Neural cell (in vitro differentiated cells): Measurements from ENCODE around the gene TAF6. TPM values are rescaled to one million over a fixed set of nuclear protein-coding genes. Genes with fewer than 3 reads are reported as not detected.

Source experiments
- H2AFZ ChIP-seq: fragments of 200-600, 300-800 bp; sonication (generic), shearing (Covaris generic); 2 replicates; pipeline ENCODE4 v1.6.0; 2014; ENCODE audit warnings: low read depth, mild to moderate bottlenecking, antibody characterized with exemption, low read length, moderate library complexity
- H3F3A ChIP-seq: fragments of 200-600 bp; shearing (Covaris generic); 2 replicates; pipeline ENCODE4 v1.6.1; 2016; ENCODE audit warnings: mild to moderate bottlenecking, moderate library complexity, mixed read lengths, antibody characterized with exemption, low read length; ENCODE audit not compliant: insufficient read depth, poor library complexity, severe bottlenecking
- H3K27ac ChIP-seq: fragments of 200-600, 300-800 bp; sonication (generic), shearing (Covaris generic); 2 replicates; pipeline ENCODE4 v1.5.1; 2014; ENCODE audit warnings: mild to moderate bottlenecking, low read length, moderate library complexity
- H3K27me3 ChIP-seq: fragments of 300-800, 200-600 bp; sonication (generic), shearing (Covaris generic); 2 replicates; pipeline ENCODE4 v1.6.0; 2014; ENCODE audit warnings: mild to moderate bottlenecking, low read depth, low read length, moderate library complexity; ENCODE audit not compliant: insufficient read depth
- H3K36me3 ChIP-seq: fragments of 300-800, 200-600 bp; sonication (generic), shearing (Covaris generic); 2 replicates; pipeline ENCODE4 v1.5.1; 2014; ENCODE audit warnings: mild to moderate bottlenecking, antibody characterized with exemption, low read length, moderate library complexity; ENCODE audit not compliant: insufficient read depth
- H3K4me2 ChIP-seq: fragments of 300-800, 200-600 bp; sonication (generic), shearing (Covaris generic); 2 replicates; pipeline ENCODE4 v1.6.0; 2014; ENCODE audit warnings: mild to moderate bottlenecking, low read length
- H3K4me3 ChIP-seq: fragments of 300-800, 200-600 bp; sonication (generic), shearing (Covaris generic); 2 replicates; pipeline ENCODE4 v1.5.1; 2014; ENCODE audit warnings: mild to moderate bottlenecking, low read length, moderate library complexity
- H3K79me2 ChIP-seq: fragments of 200-600 bp; shearing (Covaris generic); replicated peaks from 2 replicates; pipeline ENCODE4 v1.6.0; 2014; ENCODE audit warnings: mild to moderate bottlenecking, low read length, moderate library complexity; ENCODE audit not compliant: insufficient read depth
- H3K9ac ChIP-seq: fragments of 300-800, 200-600 bp; sonication (generic), shearing (Covaris generic); 2 replicates; pipeline ENCODE4 v1.6.1; 2016; ENCODE audit warnings: mild to moderate bottlenecking, low read length, mixed read lengths
- H3K9me2 ChIP-seq: fragments of 200-600 bp; shearing (Covaris generic); 2 replicates; pipeline ENCODE4 v1.6.1; 2016; ENCODE audit warnings: mild to moderate bottlenecking, low read length, mixed read lengths; ENCODE audit not compliant: insufficient read depth
- H3K9me3 ChIP-seq: fragments of 200-600, 300-800 bp; sonication (generic), shearing (Covaris generic); 2 replicates; pipeline ENCODE4 v1.6.1; 2016; ENCODE audit warnings: mild to moderate bottlenecking, mixed run types, low read length, moderate library complexity, mixed read lengths
- H4K20me1 ChIP-seq: fragments of 200-600 bp; shearing (Covaris generic); 2 replicates; pipeline ENCODE4 v1.6.1; 2016; ENCODE audit warnings: mild to moderate bottlenecking, mixed run types; ENCODE audit not compliant: insufficient read depth
- CTCF ChIP-seq: fragments of 450-650 bp; IDR thresholded peaks from 2 replicates; pipeline ENCODE4 v1.5.1; 2014; ENCODE audit warnings: antibody characterized with exemption, mild to moderate bottlenecking, moderate library complexity; ENCODE audit not compliant: poor library complexity, severe bottlenecking
- EP300 ChIP-seq: fragments of 450-650 bp; conservative IDR thresholded peaks from 2 replicates; pipeline ENCODE4 v1.6.1; 2014; ENCODE audit warnings: antibody characterized with exemption, mild to moderate bottlenecking, moderate library complexity; ENCODE audit not compliant: poor library complexity, severe bottlenecking
- EZH2 ChIP-seq: fragments of 200-600, 300-800 bp; shearing (Covaris generic), sonication (generic); IDR thresholded peaks from 2 replicates; pipeline ENCODE4 v1.6.1; 2014; ENCODE audit warnings: antibody characterized with exemption, low read length, borderline replicate concordance, mild to moderate bottlenecking; ENCODE audit not compliant: insufficient read depth, poor library complexity, severe bottlenecking
- MXI1 ChIP-seq: fragments of 450-650 bp; conservative IDR thresholded peaks from 2 replicates; pipeline ENCODE4 v1.6.1; 2014; ENCODE audit warnings: antibody characterized with exemption, mild to moderate bottlenecking; ENCODE audit not compliant: poor library complexity, severe bottlenecking
- POLR2AphosphoS5 ChIP-seq: IDR thresholded peaks from 2 replicates; pipeline ENCODE4 v1.6.1; 2012
- RAD21 ChIP-seq: fragments of 450-650 bp; conservative IDR thresholded peaks from 2 replicates; pipeline ENCODE4 v1.6.1; 2014; ENCODE audit warnings: antibody characterized with exemption, mild to moderate bottlenecking, moderate library complexity
- REST ChIP-seq: IDR thresholded peaks from 2 replicates; pipeline ENCODE4 v1.6.1; 2012; ENCODE audit warnings: borderline replicate concordance
- SMC3 ChIP-seq: fragments of 450-650 bp; conservative IDR thresholded peaks from 2 replicates; pipeline ENCODE4 v1.6.1; 2014; ENCODE audit warnings: antibody characterized with exemption, mild to moderate bottlenecking, moderate library complexity; ENCODE audit not compliant: poor library complexity
- TAF1 ChIP-seq: IDR thresholded peaks from 2 replicates; pipeline ENCODE4 v1.6.1; 2012; ENCODE audit warnings: low read depth
- polyA plus RNA-seq: library from polyadenylated mRNA; depleted of rRNA; stranded (reverse); fragments of >200 nt; gene quantifications from 2 replicates; pipeline ENCODE4 v1.2.3, GENCODE V29; 2014

The TAF6 gene
- polyA plus RNA-seq, 1 donor from 2014 or later: 23.4 TPM

DNA sequence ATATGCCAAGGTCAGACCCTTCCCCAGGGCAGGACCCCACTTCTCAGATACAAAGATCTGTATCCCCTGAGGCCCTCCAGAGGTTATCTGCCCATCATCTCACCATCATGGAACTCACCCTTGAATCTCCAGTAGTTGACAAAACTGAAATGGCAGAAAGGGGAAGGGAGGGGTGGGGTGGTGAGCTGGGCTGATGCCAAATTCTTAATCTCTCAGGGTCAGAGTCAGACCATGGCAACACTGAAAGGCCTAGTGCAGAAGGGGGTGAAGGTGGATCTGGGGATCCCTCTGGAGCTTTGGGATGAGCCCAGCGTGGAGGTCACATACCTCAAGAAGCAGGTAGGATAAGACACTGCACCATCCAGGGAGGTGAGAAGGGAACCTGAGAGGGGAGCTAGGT, 3.4 kb upstream of the TAF6 start:
- Histone ChIP-seq H4K20me1 (no peaks in the 10 kb centered on the region), H2AFZ (no peak overlapping the region), H3K27me3 (no peaks in the 10 kb centered on the region), H3K27ac (no peak overlapping the region), H3K9me2 (no peaks in the 10 kb centered on the region), H3K4me2 (no peak overlapping the region), H3F3A (peaks cover 6% of the 10 kb centered on the region), H3K79me2 (peaks cover 4% of the 10 kb centered on the region), H3K9me3 (no peaks in the 10 kb centered on the region), H3K9ac (no peak overlapping the region), H3K4me3 (no peak overlapping the region), H3K36me3 (peaks cover 8% of the 10 kb centered on the region)
- TF ChIP-seq SMC3 (no peak), POLR2AphosphoS5 (no peak)

DNA sequence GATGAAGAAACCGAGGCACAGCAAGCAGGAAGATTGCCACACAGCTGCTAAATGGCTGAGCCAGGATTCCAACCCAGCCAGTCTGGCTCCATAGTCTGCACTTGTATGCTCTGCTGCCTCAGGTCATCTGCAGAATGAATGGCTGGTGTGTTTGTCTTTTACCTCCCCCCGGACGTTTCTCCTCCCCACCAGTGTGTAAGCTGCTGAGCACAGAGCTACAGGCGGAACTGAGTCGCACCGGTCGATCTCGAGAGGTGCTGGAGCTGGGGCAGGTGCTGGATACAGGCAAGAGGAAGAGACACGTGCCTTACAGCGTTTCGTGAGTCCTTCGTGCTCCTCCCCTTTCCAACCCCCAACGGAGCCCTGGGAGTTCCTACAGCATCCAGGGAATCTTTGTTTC, 2.9 kb upstream of the TAF6 start:
- peaks cover 4% of the 10 kb centered on the region for H3K79me2 ChIP-seq
- H3K9ac ChIP-seq: no peak overlapping the region
- H3K27me3 ChIP-seq: no peaks in the 10 kb centered on the region
- H3K27ac ChIP-seq: no peak overlapping the region
- no peaks in the 10 kb centered on the region for H4K20me1 ChIP-seq
- H3K36me3 ChIP-seq: peaks cover 8% of the 10 kb centered on the region
- peaks cover 6% of the 10 kb centered on the region for H3F3A ChIP-seq
- TF ChIP-seq MXI1 (no peak), EP300 (no peak), RAD21 (no peak), POLR2AphosphoS5 (no peak), SMC3 (no peak), EZH2 (no peak), CTCF (no peak), TAF1 (no peak), REST (no peak)
- H3K4me2 ChIP-seq: no peak overlapping the region
- H2AFZ ChIP-seq: no peak overlapping the region
- no peaks in the 10 kb centered on the region for H3K9me3 ChIP-seq
- no peak overlapping the region for H3K4me3 ChIP-seq
- no peaks in the 10 kb centered on the region for H3K9me2 ChIP-seq

- Histone ChIP-seq H3K9ac (peak overlapping the region; percentile 83), H2AFZ (no peak overlapping the region), H3K36me3 (peaks cover 8% of the 10 kb centered on the region), H3K27me3 (no peaks in the 10 kb centered on the region), H3K9me3 (no peaks in the 10 kb centered on the region), H3F3A (peaks cover 3% of the 10 kb centered on the region), H3K4me2 (peak overlapping the region; percentile 82), H4K20me1 (no peaks in the 10 kb centered on the region), H3K79me2 (peaks cover 4% of the 10 kb centered on the region), H3K4me3 (peak overlapping the region; percentile 88), H3K27ac (peak overlapping the region; percentile 92), H3K9me2 (no peaks in the 10 kb centered on the region)
- TF ChIP-seq EP300: no peak
- no peak for TF ChIP-seq EZH2
- TF ChIP-seq TAF1: no peak
- no peak for TF ChIP-seq SMC3
- TF ChIP-seq CTCF: no peak
- no peak for TF ChIP-seq MXI1
- TF ChIP-seq POLR2AphosphoS5: no peak
- no peak for TF ChIP-seq RAD21
- no peak for TF ChIP-seq REST
Measured at GRCh38 chr7:100120733-100121036, 1.5 kb upstream of the TAF6 start.
